H1 (cell line): ENCODE results near the gene PFKP. TPM values are rescaled to one million over a fixed set of nuclear protein-coding genes. Genes with fewer than 3 reads are reported as not detected.
A peak's percentile ranks its signal among the peaks of the same experiment; 100 is the strongest.

Source experiments
- CTCF ChIA-PET: fragments of 300-600 bp; sonication (Branson Sonifier 250); formaldehyde crosslinking; loops from one replicate; lab custom pipeline; 2021; ENCODE audit not compliant: partially characterized antibody; lab: Charles Lee
- POLR2A ChIA-PET: fragments of 300-600 bp; sonication (Branson Sonifier 250); formaldehyde crosslinking; loops from one replicate; lab custom pipeline; 2021; ENCODE audit warnings: inconsistent platforms; ENCODE audit not compliant: partially characterized antibody; lab: Charles Lee
- DNase-seq, 2 experiments: peaks; one replicate each; pipeline versions ENCODE4 v3.0.0 to v3.0.0-alpha.2; 2010 to 2022; ENCODE audit warnings: low spot score in 2 of 2, low read depth in 1 of 2, mixed read lengths in 1 of 2
- FAIRE-seq: peaks from 2 replicates; lab custom pipeline; 2011; peaks lifted over from hg19 to GRCh38; lab: Jason Lieb, UNC
- H2AFZ ChIP-seq: 2 replicates; pipeline ENCODE4 v1.8.1; 2012; ENCODE audit warnings: low read length, inconsistent platforms
- H2AK5ac ChIP-seq: 2 replicates; pipeline ENCODE4 v1.6.1; 2013; ENCODE audit warnings: low read depth, low read length
- H2BK120ac ChIP-seq: replicated peaks from 2 replicates; pipeline ENCODE3; 2013; ENCODE audit warnings: low read depth, low read length, inconsistent platforms
- H2BK12ac ChIP-seq: 2 replicates; pipeline ENCODE4 v1.6.1; 2013; ENCODE audit warnings: low read depth, low read length
- H2BK15ac ChIP-seq: 2 replicates; pipeline ENCODE4 v1.6.1; 2013; ENCODE audit warnings: low read length
- H2BK20ac ChIP-seq: 2 replicates; pipeline ENCODE4 v1.6.1; 2013; ENCODE audit warnings: low read length
- H2BK5ac ChIP-seq: 2 replicates; pipeline ENCODE4 v1.6.1; 2013; ENCODE audit warnings: low read depth, low read length
- H3K14ac ChIP-seq: 2 replicates; pipeline ENCODE4 v1.6.1; 2013; ENCODE audit warnings: inconsistent platforms; ENCODE audit not compliant: insufficient read length
- H3K18ac ChIP-seq: 2 replicates; pipeline ENCODE4 v1.6.1; 2013; ENCODE audit warnings: low read length; ENCODE audit errors: extremely low read depth
- H3K23ac ChIP-seq: 2 replicates; pipeline ENCODE4 v1.6.1; 2013; ENCODE audit warnings: inconsistent platforms; ENCODE audit not compliant: insufficient read length
- H3K23me2 ChIP-seq: 2 replicates; pipeline ENCODE4 v1.6.1; 2013; ENCODE audit warnings: low read depth, low read length
- H3K27ac ChIP-seq: 2 replicates; pipeline ENCODE4 v1.6.1; 2011; ENCODE audit warnings: low read depth, low read length, inconsistent platforms
- H3K27me3 ChIP-seq, 4 experiments: replicated peaks in 1 of 4; 1 replicate in 1 of 4; 2 replicates in 3 of 4; pipeline versions ENCODE4 v1.6.1 to v1.8.1; 2011 to 2013; ENCODE audit warnings: low read length in 3 of 4, mild to moderate bottlenecking in 3 of 4, inconsistent platforms in 2 of 4, mixed read lengths in 2 of 4, moderate library complexity in 1 of 4; ENCODE audit not compliant: control insufficient read depth in 3 of 4, insufficient read depth in 3 of 4; ENCODE audit errors: extremely low read depth in 1 of 4
- H3K36me3 ChIP-seq, 4 experiments: 2 replicates each; pipeline versions ENCODE4 v1.6.1 to v1.8.1; 2011 to 2013; ENCODE audit warnings: mild to moderate bottlenecking in 4 of 4, low read length in 3 of 4, moderate library complexity in 2 of 4, control low read depth in 1 of 4, inconsistent platforms in 1 of 4; ENCODE audit not compliant: insufficient read depth in 4 of 4, control insufficient read depth in 2 of 4
- H3K4ac ChIP-seq: replicated peaks from 2 replicates; pipeline ENCODE3; 2013; ENCODE audit warnings: low read length, low read depth, mixed read lengths, inconsistent platforms; ENCODE audit not compliant: insufficient read length
- H3K4me1 ChIP-seq, 4 experiments: replicated peaks in 1 of 4; 1 replicate in 1 of 4; 2 replicates in 3 of 4; pipeline versions ENCODE4 v1.6.1 to v1.8.1; 2011 to 2013; ENCODE audit warnings: low read length in 3 of 4, inconsistent platforms in 2 of 4, mixed read lengths in 1 of 4; ENCODE audit not compliant: insufficient read depth in 4 of 4, control insufficient read depth in 3 of 4
- H3K4me2 ChIP-seq, 2 experiments: 2 replicates each; pipeline versions ENCODE4 v1.6.1 to v1.8.1; 2011 to 2013; ENCODE audit warnings: low read depth in 2 of 2, low read length in 2 of 2, control low read depth in 1 of 2, inconsistent platforms in 1 of 2, mild to moderate bottlenecking in 1 of 2; ENCODE audit not compliant: insufficient read depth in 1 of 2
- H3K4me3 ChIP-seq, 4 experiments: fragments of 200-600, 300-600 bp in 1 of 4; sonication (generic), shearing (Covaris generic), sonication (Bioruptor Twin) in 1 of 4; 2 replicates each; pipeline versions ENCODE4 v1.5.1 to v1.8.1; 2011 to 2016; ENCODE audit warnings: low read length in 4 of 4, low read depth in 3 of 4, control low read depth in 2 of 4, inconsistent platforms in 2 of 4, mild to moderate bottlenecking in 2 of 4, mixed read lengths in 1 of 4, moderate library complexity in 1 of 4; ENCODE audit not compliant: insufficient read depth in 2 of 4; ENCODE audit errors: extremely low read depth in 1 of 4
- H3K56ac ChIP-seq: replicated peaks from 2 replicates; pipeline ENCODE3; 2013; ENCODE audit warnings: low read depth, mild to moderate bottlenecking, mixed read lengths, low read length, inconsistent platforms; ENCODE audit not compliant: insufficient read length
- H3K79me1 ChIP-seq: 2 replicates; pipeline ENCODE4 v1.6.1; 2013; ENCODE audit warnings: low read depth, low read length, control low read depth
- H3K79me2 ChIP-seq, 2 experiments: 2 replicates each; pipeline versions ENCODE4 v1.6.1 to v1.8.1; 2012 to 2013; ENCODE audit warnings: low read length in 2 of 2, mild to moderate bottlenecking in 2 of 2, inconsistent platforms in 1 of 2; ENCODE audit not compliant: insufficient read depth in 2 of 2, control insufficient read depth in 1 of 2
- H3K9ac ChIP-seq, 4 experiments: replicated peaks in 1 of 4; 1 replicate in 1 of 4; 2 replicates in 3 of 4; pipeline versions ENCODE4 v1.6.1 to v1.8.1; 2011 to 2013; ENCODE audit warnings: low read depth in 3 of 4, low read length in 3 of 4, control low read depth in 2 of 4, mild to moderate bottlenecking in 2 of 4, moderate library complexity in 2 of 4, inconsistent platforms in 1 of 4; ENCODE audit errors: extremely low read depth in 1 of 4
- H3K9me3 ChIP-seq, 2 experiments: 2 replicates each; pipeline versions ENCODE4 v1.6.1 to v1.8.1; 2012 to 2013; ENCODE audit warnings: mild to moderate bottlenecking in 2 of 2, moderate library complexity in 2 of 2, control low read depth in 1 of 2, inconsistent platforms in 1 of 2, low read depth in 1 of 2, low read length in 1 of 2, mixed read lengths in 1 of 2; ENCODE audit not compliant: insufficient read depth in 2 of 2
- H4K20me1 ChIP-seq, 2 experiments: replicated peaks in 1 of 2; 2 replicates each; pipeline versions ENCODE3 to v1.8.1; 2011 to 2013; ENCODE audit warnings: inconsistent platforms in 2 of 2, low read length in 2 of 2, mild to moderate bottlenecking in 1 of 2; ENCODE audit not compliant: insufficient read depth in 2 of 2, control insufficient read depth in 1 of 2
- H4K5ac ChIP-seq: 2 replicates; pipeline ENCODE4 v1.6.1; 2013; ENCODE audit warnings: low read length, low read depth, mixed read lengths, inconsistent platforms; ENCODE audit not compliant: insufficient read length
- H4K8ac ChIP-seq: 2 replicates; pipeline ENCODE4 v1.8.0; 2013; ENCODE audit warnings: mild to moderate bottlenecking, moderate library complexity, low read length, inconsistent platforms; ENCODE audit not compliant: insufficient read depth; ENCODE audit errors: extremely low read depth
- H4K91ac ChIP-seq: replicated peaks from 2 replicates; pipeline ENCODE3; 2013; ENCODE audit warnings: low read length, mixed read lengths, inconsistent platforms; ENCODE audit not compliant: insufficient read length
- ATF3 ChIP-seq: IDR thresholded peaks from 2 replicates; pipeline ENCODE4 v1.6.1; 2011; ENCODE audit warnings: low read depth, mild to moderate bottlenecking, low read length; ENCODE audit not compliant: insufficient read depth
- CEBPB ChIP-seq: IDR thresholded peaks from 2 replicates; pipeline ENCODE4 v1.6.1; 2012; ENCODE audit warnings: low read depth, low read length
- GTF2F1 ChIP-seq: IDR thresholded peaks from 2 replicates; pipeline ENCODE4 v1.6.1; 2012; ENCODE audit warnings: low read depth, low read length, improper control_type of control experiment, borderline replicate concordance
- KDM4A ChIP-seq: IDR thresholded peaks from one replicate; pipeline ENCODE4 v1.7.1; 2012; ENCODE audit warnings: low read depth, mild to moderate bottlenecking, moderate library complexity, low read length, inconsistent platforms; ENCODE audit not compliant: severe bottlenecking
- KDM5A ChIP-seq: fragments of 200-600 bp; IDR thresholded peaks from 2 replicates; pipeline ENCODE4 v1.7.1; 2012; ENCODE audit warnings: mild to moderate bottlenecking, low read length, inconsistent platforms, mixed read lengths
- RNF2 ChIP-seq: fragments of 200-900, 300-1000 bp; sonication (generic); IDR thresholded peaks from 2 replicates; pipeline ENCODE4 v1.7.1; 2016; ENCODE audit warnings: borderline replicate concordance, low read depth, mild to moderate bottlenecking, antibody characterized with exemption, low read length; ENCODE audit not compliant: poor library complexity, severe bottlenecking; ENCODE audit errors: missing control alignments
- SIX5 ChIP-seq: IDR thresholded peaks from 2 replicates; pipeline ENCODE4 v1.6.1; 2011; ENCODE audit warnings: mild to moderate bottlenecking, low read depth, low read length
- TAF7 ChIP-seq: optimal IDR thresholded peaks from 2 replicates; pipeline ENCODE3; 2011; ENCODE audit warnings: low read depth, mild to moderate bottlenecking, inconsistent platforms, low read length, moderate library complexity, borderline replicate concordance
- USF2 ChIP-seq: IDR thresholded peaks from 2 replicates; pipeline ENCODE4 v1.6.1; 2011; ENCODE audit warnings: low read length, improper control_type of control experiment
- WGBS, 2 experiments: shearing (Covaris generic) in 1 of 2; methylation state at CpG; one replicate each; pipeline versions ENCODE4 v1.1.6 to v1.1.7; 2013 to 2015; ENCODE audit warnings: low lambda C conversion rate in 2 of 2, mixed read lengths in 2 of 2, inconsistent platforms in 1 of 2, low coverage in 1 of 2, missing lambda C conversion rate in 1 of 2; ENCODE audit not compliant: insufficient replicate concordance in 2 of 2, insufficient coverage in 1 of 2, insufficient read length in 1 of 2; ENCODE audit errors: extremely low coverage in 1 of 2, missing lambda C conversion rate in 1 of 2; 5-methylcytosine and 5-hydroxymethylcytosine counted together
- polyA plus RNA-seq, 7 experiments: library from polyadenylated mRNA; depleted of rRNA in 3 of 7; stranded (reverse) in 5 of 7; unstranded in 2 of 7; fragments of >200 nt in 5 of 7; fragments of 200-250 nt in 2 of 7; gene quantifications; 1 replicate in 5 of 7; 2 replicates in 1 of 7; 4 replicates in 1 of 7; pipeline versions ENCODE4 v1.2.1 to v1.2.3, GENCODE V29; 2011 to 2013; ENCODE audit warnings: missing spikeins in 2 of 7, mixed read lengths in 2 of 7
- total RNA-seq: library from RNA; stranded (reverse); fragmentation: NEBNext Ultra II Directional; extraction: Animal tissue kit (Norgen Biotek cat#: 25700); gene quantifications from 2 replicates; pipeline ENCODE4 v1.2.1, GENCODE V29; 2021

PFKP gene
- total and polyA plus RNA-seq, 2 of the 8 experiments (the other 6 are each of a cell fraction or from before 2014, with no cell fraction given), result 51.2 to 128 TPM

- peaks cover 0 to 4% (median 0%) of the 10 kb centered on the region in 4 experiments; a peak in 1 of 7 replicates for H3K4me1 ChIP-seq
- H3K27me3 ChIP-seq, result no peaks in the 10 kb centered on the region
- H2BK120ac ChIP-seq, result no peak overlapping the region
- H4K91ac ChIP-seq, result no peak overlapping the region
- no peak overlapping the region for H3K4me3 ChIP-seq
- peaks cover 4% of the 10 kb centered on the region; the same call in 1 of the 2 replicates for H3K23me2 ChIP-seq
- peaks cover 3 to 23% of the 10 kb centered on the region in 2 experiments for H4K20me1 ChIP-seq
- H3K18ac ChIP-seq, result no peak overlapping the region
- no peak overlapping the region for H3K4ac ChIP-seq
- peaks cover 8% of the 10 kb centered on the region for H3K79me1 ChIP-seq
- H2BK5ac ChIP-seq, result no peak overlapping the region; the same call in 1 of the 2 replicates
- no peak overlapping the region for H2BK20ac ChIP-seq
- H3K4me2 ChIP-seq, result no peak overlapping the region
- CTCF ChIA-PET, result interaction anchor here (0.6 to 1.7 kb wide), 6 partner anchors 17 to 291 kb away, joined by 3 to 9 read pairs (median 3); no protein-coding TSS in a partner anchor
- no peak for TF ChIP-seq KDM5A
- no peak for TF ChIP-seq SIX5
- TF ChIP-seq ATF3, result no peak
- TF ChIP-seq GTF2F1, result no peak
- TF ChIP-seq CEBPB, result no peak
- TF ChIP-seq RNF2, result no peak
- TF ChIP-seq KDM4A, result no peak
- no peak for TF ChIP-seq USF2
- no peak for TF ChIP-seq TAF7
- H3K27ac ChIP-seq, result no peak overlapping the region
- FAIRE-seq (no peak), DNase-seq (no peak)
- no peak overlapping the region for H4K5ac ChIP-seq
- peaks cover 8 to 60% (median 32%) of the 10 kb centered on the region in 4 experiments for H3K36me3 ChIP-seq
- no peak overlapping the region for H2AFZ ChIP-seq
- peak overlapping the region; percentile 62 for H3K56ac ChIP-seq
- H2AK5ac ChIP-seq, result no peak overlapping the region
- POLR2A ChIA-PET, result interaction anchor here (1.7 to 3.7 kb wide), 2 partner anchors 8 to 13 kb away, joined by 7 to 18 read pairs; no protein-coding TSS in a partner anchor
- H3K14ac ChIP-seq, result no peak overlapping the region
- H3K9ac ChIP-seq, result no peak overlapping the region
- H2BK15ac ChIP-seq, result no peak overlapping the region
- H3K79me2 ChIP-seq, result peaks cover 0 to 43% of the 10 kb centered on the region in 2 experiments; a peak in 3 of 4 replicates
- H3K23ac ChIP-seq, result no peak overlapping the region
- 95% methylated on average over 19 of the region's 19 CpGs; no CpG with 5 or more reads in 1 of the 2 experiments for WGBS, 2 experiments
- peak overlapping the region; percentile 28; the same call in 1 of the 2 replicates for H4K8ac ChIP-seq
- H2BK12ac ChIP-seq, result no peak overlapping the region
- no peaks in the 10 kb centered on the region for H3K9me3 ChIP-seq
Measured at GRCh38 chr10:3100093-3100792, 32.9 kb downstream of the PFKP start.
